K562 (cell line): Measurements from ENCODE around the gene POLG. TPM values are rescaled to one million over a fixed set of nuclear protein-coding genes. Genes with fewer than 3 reads are reported as not detected.
A peak's percentile ranks its signal among the peaks of the same experiment; 100 is the strongest.

Experiments
- ATAC-seq: fragments of 200-7000 bp; cut with Tn5 transposase; 3 replicates; pipeline ENCODE4 v1.9.1; 2020; ENCODE audit warnings: moderate library complexity
- BruUV-seq: library from RNA; stranded (reverse); fragments of 400-500 nt; replicated peaks from 2 replicates; lab custom pipeline; 2021; lab: Mats Ljungman, UMichigan
- CTCF ChIA-PET: fragments of 300-600 bp; formaldehyde crosslinking; extraction: SDS; loops from one replicate; lab custom pipeline; 2021; ENCODE audit warnings: low intra/inter-chr PET ratio; lab: Yijun Ruan, JAX
- POLR2A ChIA-PET: fragments of 300-600, 350-650 bp; sonication (Branson Sonifier 250); formaldehyde crosslinking; extraction: SDS; loops from one replicate; lab custom pipeline; 2021; ENCODE audit warnings: antibody characterized with exemption, inconsistent platforms; lab: Yijun Ruan, JAX
- DNase-seq, 4 experiments: peaks; one replicate each; pipeline versions ENCODE4 v3.0.0 to v3.0.0-alpha.2; 2011 to 2018; ENCODE audit warnings: low spot score in 3 of 4, mixed read lengths in 3 of 4; ENCODE audit errors: extremely low read depth in 1 of 4
- FAIRE-seq: peaks from 2 replicates; lab custom pipeline; 2011; peaks lifted over from hg19 to GRCh38; lab: Jason Lieb, UNC
- H2AFZ ChIP-seq: 2 replicates; pipeline ENCODE4 v1.6.0; 2011; ENCODE audit warnings: low read depth, low read length, control low read depth, inconsistent platforms
- H3K27ac ChIP-seq: fragments of 200-600 bp; 3 replicates; pipeline ENCODE4 v1.8.0; 2011; ENCODE audit warnings: low read depth, mild to moderate bottlenecking, control low read depth, inconsistent platforms, low read length, moderate library complexity, mixed read lengths; ENCODE audit errors: extremely low read depth
- H3K27me3 ChIP-seq, 2 experiments: fragments of 300-600 bp in 1 of 2; 2 replicates in 1 of 2; 3 replicates in 1 of 2; pipeline versions ENCODE4 v1.6.0 to v1.8.0; 2011; ENCODE audit warnings: inconsistent platforms in 2 of 2, low read length in 2 of 2, mild to moderate bottlenecking in 1 of 2, mixed read lengths in 1 of 2, moderate library complexity in 1 of 2; ENCODE audit not compliant: control insufficient read depth in 2 of 2, insufficient read depth in 2 of 2
- H3K36me3 ChIP-seq: fragments of 300-600 bp; 3 replicates; pipeline ENCODE4 v1.8.0; 2011; ENCODE audit warnings: mild to moderate bottlenecking, low read length, inconsistent platforms; ENCODE audit not compliant: control insufficient read depth, insufficient read depth
- H3K4me1 ChIP-seq, 2 experiments: fragments of 200-600 bp in 1 of 2; replicated peaks in 1 of 2; 2 replicates in 1 of 2; 3 replicates in 1 of 2; pipeline versions ENCODE4 v1.5.1 to v1.8.0; 2011; ENCODE audit warnings: inconsistent platforms in 2 of 2, low read length in 2 of 2, mild to moderate bottlenecking in 1 of 2, mixed read lengths in 1 of 2, moderate library complexity in 1 of 2; ENCODE audit not compliant: control insufficient read depth in 2 of 2, insufficient read depth in 2 of 2
- H3K4me2 ChIP-seq: 2 replicates; pipeline ENCODE4 v1.6.1; 2011; ENCODE audit warnings: low read length, control low read depth, inconsistent platforms, mixed read lengths; ENCODE audit not compliant: insufficient read depth
- H3K4me3 ChIP-seq: fragments of 200-600 bp; sonication (generic), shearing (Covaris generic); 2 replicates; pipeline ENCODE4 v1.5.1; 2016; ENCODE audit warnings: control low read depth, inconsistent platforms
- H3K79me2 ChIP-seq: fragments of 200-600 bp; 3 replicates; pipeline ENCODE4 v1.8.0; 2011; ENCODE audit warnings: low read length, inconsistent platforms; ENCODE audit not compliant: control insufficient read depth, insufficient read depth
- H3K9ac ChIP-seq, 2 experiments: 2 replicates each; pipeline versions ENCODE4 v1.6.0 to v1.6.1; 2011; ENCODE audit warnings: low read depth in 2 of 2, low read length in 2 of 2, control low read depth in 1 of 2, inconsistent platforms in 1 of 2, mild to moderate bottlenecking in 1 of 2, mixed read lengths in 1 of 2; ENCODE audit not compliant: insufficient read depth in 1 of 2
- H3K9me1 ChIP-seq: one replicate; pipeline ENCODE4 v1.6.0; 2011; ENCODE audit warnings: inconsistent platforms, mild to moderate bottlenecking, low read length, moderate library complexity; ENCODE audit not compliant: control insufficient read depth, insufficient read depth
- H3K9me3 ChIP-seq: replicated peaks from 2 replicates; pipeline ENCODE4 v1.5.1; 2011; ENCODE audit warnings: low read depth, low read length, inconsistent platforms; ENCODE audit not compliant: control insufficient read depth, insufficient read depth
- H4K20me1 ChIP-seq: replicated peaks from 2 replicates; pipeline ENCODE4 v1.6.1; 2011; ENCODE audit warnings: low read length, inconsistent platforms, mixed read lengths; ENCODE audit not compliant: control insufficient read depth, insufficient read depth
- ATF1 ChIP-seq, 2 experiments: fragments of 450-650 bp in 1 of 2; IDR thresholded peaks; 2 replicates each; pipeline ENCODE4 v1.6.1; 2016; ENCODE audit warnings: missing compliant biosample characterization in 1 of 2, missing genetic modification characterization in 1 of 2
- CREM ChIP-seq: IDR thresholded peaks from 2 replicates; pipeline ENCODE4 v1.6.1; 2014; ENCODE audit warnings: antibody characterized with exemption, low read depth
- HDAC2 ChIP-seq: fragments of 450-650 bp; IDR thresholded peaks from 2 replicates; pipeline ENCODE4 v1.6.1; 2016; ENCODE audit warnings: mild to moderate bottlenecking
- SRSF3 ChIP-seq: fragments of 200-400 bp; formaldehyde crosslinking; IDR thresholded peaks from 2 replicates; pipeline ENCODE4 v1.6.1; 2016; ENCODE audit warnings: mild to moderate bottlenecking, low read length, moderate library complexity; ENCODE audit not compliant: insufficient read depth
- VEZF1 ChIP-seq: fragments of 200-800 bp; sonication (Bioruptor generic); IDR thresholded peaks from 2 replicates; pipeline ENCODE4 v1.6.1; 2017; ENCODE audit warnings: missing genetic modification characterization, missing compliant biosample characterization
- ZNF395 ChIP-seq: fragments of 200-800 bp; sonication (Bioruptor generic); IDR thresholded peaks from 2 replicates; pipeline ENCODE4 v1.6.1; 2017; ENCODE audit warnings: missing genetic modification characterization, missing compliant biosample characterization
- ZNF740 ChIP-seq, 3 experiments: fragments of 200-800 bp in 1 of 3; sonication (Bioruptor generic) in 1 of 3; sonication (generic) in 1 of 3; formaldehyde crosslinking in 1 of 3; IDR thresholded peaks; 2 replicates each; pipeline versions ENCODE4 v1.6.1 to v1.8.0; 2016 to 2022; ENCODE audit warnings: mild to moderate bottlenecking in 2 of 3, missing compliant biosample characterization in 2 of 3, missing genetic modification characterization in 2 of 3, missing genetic modification reagents in 1 of 3
- WGBS: fragments of 100-300 bp; shearing (Covaris generic); methylation state at CpG from one replicate; pipeline ENCODE4 v1.1.6; 2016; ENCODE audit warnings: low coverage, mixed read lengths; ENCODE audit not compliant: insufficient coverage; ENCODE audit errors: missing lambda C conversion rate; 5-methylcytosine and 5-hydroxymethylcytosine counted together
- in situ Hi-C: fragments of 300-500 bp; cut with MboI; formaldehyde crosslinking; loops from 4 replicates; pipeline ENCODE4 v1.15.0; 2018; ENCODE audit warnings: inconsistent platforms, mixed read lengths
- intact Hi-C: fragments of 100-400 bp; cut with micrococcal nuclease; formaldehyde crosslinking; loops from 2 replicates; pipeline ENCODE4 v1.14.2; 2022
- polyA plus RNA-seq, 8 experiments: library from polyadenylated mRNA; depleted of rRNA in 4 of 8; stranded (reverse) in 5 of 8; unstranded in 3 of 8; fragments of >200 nt; fragmentation: Nextera tagmentation in 2 of 8; fragmentation: Illumina TruSeq in 1 of 8; extraction: Ambion mirVana in 2 of 8; extraction: Trizol in 1 of 8; gene quantifications; 2 replicates each; pipeline versions ENCODE4 v1.2.1 to v1.2.3, GENCODE V29; 2011 to 2014; ENCODE audit warnings: inconsistent platforms in 1 of 8, missing spikeins in 1 of 8
- total RNA-seq, 7 experiments: library from RNA; depleted of rRNA in 6 of 7; stranded (reverse); fragments of >200 nt in 6 of 7; fragmentation: Illumina TruSeq in 2 of 7; extraction: Trizol in 2 of 7; gene quantifications; 2 replicates each; pipeline versions ENCODE4 v1.2.1 to v1.2.3, GENCODE V29; 2011 to 2021; ENCODE audit warnings: low replicate concordance in 1 of 7

POLG gene
- total and polyA plus RNA-seq, 9 of the 15 experiments (the other 6 are each of a cell fraction or from before 2014, with no cell fraction given): 15.2 to 83.8 (median 38.6) TPM

- Histone ChIP-seq H3K9ac (no peak overlapping the region; a peak in 1 of 4 replicates), H2AFZ (no peak overlapping the region), H3K79me2 (no peaks in the 10 kb centered on the region), H3K4me2 (no peak overlapping the region), H3K36me3 (no peaks in the 10 kb centered on the region), H3K4me1 (peaks cover 0 to 45% of the 10 kb centered on the region in 2 experiments; a peak in 3 of 5 replicates), H4K20me1 (peaks cover 25% of the 10 kb centered on the region), H3K27ac (no peak overlapping the region), H3K4me3 (no peak overlapping the region), H3K27me3 (peaks cover 62 to 93% of the 10 kb centered on the region in 2 experiments), H3K9me1 (peaks cover 4% of the 10 kb centered on the region), H3K9me3 (no peaks in the 10 kb centered on the region)
- no peak for FAIRE-seq
- ChIA-PET CTCF (interaction anchor here (0.6 to 1.7 kb wide), 5 partner anchors 27 to 484 kb away, joined by 3 to 7 read pairs (median 3); no protein-coding TSS in a partner anchor), POLR2A (interaction anchor here (0.6 kb wide), 3 partner anchors 10 to 66 kb away, joined by 3 to 4 read pairs (median 3); no protein-coding TSS in a partner anchor)
- ATAC-seq: no peak
- intact Hi-C loops: no loop called here
- in situ Hi-C loops: loop anchor here (5.0 kb wide), 1 partner anchor 45 kb away; no protein-coding TSS in a partner anchor
- 5% methylated on average over 37 of the region's 73 CpGs for WGBS
- peak; percentile 65; the same call in 1 of the 2 replicates for TF ChIP-seq ZNF740 (CRISPR knock-in tag; IDR thresholded peaks at IDR 0.05)
- TF ChIP-seq ZNF740 (tag; IDR thresholded peaks at IDR 0.05): peak in 1 of 2 experiments; percentile 72; a peak in 2 of 4 replicates
- 0 out of 2 replicates have a peak, but pooled peaks have one; percentile 6 for TF ChIP-seq ZNF395 (CRISPR knock-in tag)
- TF ChIP-seq SRSF3: no peak
- TF ChIP-seq CREM: peak; percentile 70
- no peak for TF ChIP-seq HDAC2
- no peak for TF ChIP-seq ATF1 (CRISPR knock-in tag; IDR thresholded peaks at IDR 0.05)
- TF ChIP-seq ATF1 (tag; IDR thresholded peaks at IDR 0.05): peak; percentile 71
- TF ChIP-seq VEZF1 (CRISPR knock-in tag): peak; percentile 50
- no TSS peak for BruUV-seq
- DNase-seq: peak in 2 of 4 experiments; percentile 35 to 40
Measured at GRCh38 chr15:89362203-89363101, 27.8 kb upstream of the POLG start.
